ENCODE data around the gene SLC6A6.

DNA sequence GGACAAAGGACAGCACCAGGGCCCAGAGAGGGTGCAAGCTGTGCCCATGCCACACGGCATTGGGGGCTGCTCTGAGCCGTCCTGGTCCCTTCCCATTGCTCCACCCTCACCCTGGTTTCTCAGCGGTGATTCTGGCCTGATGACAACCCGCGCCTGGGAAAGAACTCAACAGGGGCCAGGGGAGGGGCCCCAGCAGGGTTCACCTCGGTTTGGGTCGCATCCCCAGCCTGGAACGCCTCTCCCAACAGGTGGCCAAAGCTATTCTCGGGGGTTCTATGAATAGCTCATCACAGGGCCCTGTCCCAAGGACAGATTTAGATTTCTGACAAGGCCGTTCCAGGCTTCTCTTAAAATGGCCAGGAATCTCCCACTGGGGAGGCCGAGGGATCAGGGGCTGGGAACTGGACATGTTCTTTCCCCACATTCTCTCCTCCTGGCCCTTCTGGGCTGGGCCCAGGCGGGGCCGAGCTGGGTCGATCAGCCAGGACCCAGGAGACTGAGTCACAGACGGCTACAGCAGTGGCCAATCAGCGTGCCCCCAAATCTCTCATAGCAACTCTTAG lies 119.8 kb downstream of the SLC6A6 start:
- TF ChIP-seq POLR2A (IDR thresholded peaks at IDR 0.05): no peak
- TF ChIP-seq, protein P1, sequence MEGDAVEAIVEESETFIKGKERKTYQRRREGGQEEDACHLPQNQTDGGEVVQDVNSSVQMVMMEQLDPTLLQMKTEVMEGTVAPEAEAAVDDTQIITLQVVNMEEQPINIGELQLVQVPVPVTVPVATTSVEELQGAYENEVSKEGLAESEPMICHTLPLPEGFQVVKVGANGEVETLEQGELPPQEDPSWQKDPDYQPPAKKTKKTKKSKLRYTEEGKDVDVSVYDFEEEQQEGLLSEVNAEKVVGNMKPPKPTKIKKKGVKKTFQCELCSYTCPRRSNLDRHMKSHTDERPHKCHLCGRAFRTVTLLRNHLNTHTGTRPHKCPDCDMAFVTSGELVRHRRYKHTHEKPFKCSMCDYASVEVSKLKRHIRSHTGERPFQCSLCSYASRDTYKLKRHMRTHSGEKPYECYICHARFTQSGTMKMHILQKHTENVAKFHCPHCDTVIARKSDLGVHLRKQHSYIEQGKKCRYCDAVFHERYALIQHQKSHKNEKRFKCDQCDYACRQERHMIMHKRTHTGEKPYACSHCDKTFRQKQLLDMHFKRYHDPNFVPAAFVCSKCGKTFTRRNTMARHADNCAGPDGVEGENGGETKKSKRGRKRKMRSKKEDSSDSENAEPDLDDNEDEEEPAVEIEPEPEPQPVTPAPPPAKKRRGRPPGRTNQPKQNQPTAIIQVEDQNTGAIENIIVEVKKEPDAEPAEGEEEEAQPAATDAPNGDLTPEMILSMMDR (IDR thresholded peaks at IDR 0.05): no peak

Measured in lower leg skin (tissue), 3 donors.